Ovary (tissue), 3 donors: ENCODE data around the gene KCNC2.

Experiments
- CTCF ChIP-seq, 3 donors: fragments of 450-650 bp in 2 of 3; fragments of 200-600 bp in 1 of 3; IDR thresholded peaks; one replicate each; pipeline versions ENCODE4 v1.5.1 to v1.8.0; 2016 to 2022; ENCODE audit warnings: antibody characterized with exemption in 3 of 3, mild to moderate bottlenecking in 1 of 3
- EP300 ChIP-seq: sonication (generic); formaldehyde crosslinking; IDR thresholded peaks from one replicate; pipeline ENCODE4 v1.6.1; 2017; ENCODE audit warnings: antibody characterized with exemption
- donor health status: DM: no; HTN: no; CAD: no.

DNA sequence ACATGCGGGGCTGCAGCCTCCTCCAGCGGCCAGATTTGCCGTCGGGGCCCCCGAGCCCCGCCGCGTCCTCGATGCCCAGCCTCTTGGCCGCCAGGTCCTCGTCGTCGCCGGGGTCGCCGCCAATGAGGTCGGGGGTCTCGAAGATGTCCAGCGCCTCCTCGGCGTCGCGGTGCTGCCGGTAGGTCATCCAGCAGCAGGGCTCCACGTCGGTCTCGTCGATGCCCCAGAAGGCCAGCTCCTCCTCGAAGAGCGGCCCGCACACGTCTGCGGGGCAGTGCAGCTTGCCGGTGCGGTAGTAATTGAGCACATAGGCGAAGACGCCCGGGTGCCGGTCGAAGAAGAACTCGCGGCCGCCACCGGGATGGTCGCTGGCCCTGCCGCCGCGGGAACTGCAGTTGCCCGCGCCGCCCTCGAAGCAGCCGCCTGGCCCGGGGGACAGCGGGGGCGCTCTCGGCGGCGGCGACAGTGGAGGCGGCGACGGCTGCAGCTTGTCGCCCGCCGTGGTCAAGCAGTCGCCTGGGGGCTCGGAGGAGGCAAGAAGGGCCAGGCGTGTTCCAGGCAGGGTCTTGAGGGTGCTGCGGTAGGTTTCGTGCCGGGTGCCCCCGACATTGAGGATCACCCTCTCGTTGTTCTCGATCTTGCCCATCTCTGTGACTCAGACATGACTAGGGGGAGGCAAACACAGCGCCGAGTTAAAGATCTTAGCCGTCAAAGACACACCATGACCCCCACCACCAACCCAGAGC is 2.1 kb downstream of the KCNC2 start:
- no peak for TF ChIP-seq CTCF (IDR thresholded peaks at IDR 0.05)
- no peak for TF ChIP-seq EP300
